Central memory CD4-positive, alpha-beta T cell (primary cell): Measurements from ENCODE around the gene IQCM.

ENCODE experiments used
- DNase-seq: peaks from one replicate; pipeline ENCODE4 v3.0.0; 2022
- total RNA-seq, 3 experiments: gene quantifications; one replicate each; lab custom pipeline; 2026; lab: John Stamatoyannopoulos, UW

The IQCM gene
- total RNA-seq = 0 to 0.04 (median 0) reads per million in 3 experiments

DNA sequence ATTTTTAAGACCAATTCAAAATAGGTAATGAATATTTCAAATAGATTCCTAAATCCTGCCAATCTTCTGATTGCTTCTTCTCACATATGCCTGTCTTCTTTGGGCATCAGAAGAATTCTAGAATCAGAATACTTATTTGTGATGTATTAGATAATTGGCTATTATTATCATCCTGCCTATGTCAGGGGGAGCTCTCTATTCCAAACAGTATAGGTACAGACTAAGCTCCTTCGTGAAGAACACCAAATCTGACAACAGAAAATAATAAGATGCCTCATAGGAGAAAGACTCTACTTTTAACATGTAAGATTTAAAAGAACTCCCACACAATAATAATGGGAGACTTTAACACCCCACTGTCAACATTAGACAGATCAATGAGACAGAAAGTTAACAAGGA lies at the start of gene IQCM:
TSS of gene IQCM (minus strand) at position 101 of the 400 bp plus-strand sequence. CDS start 73,152 bp downstream, outside the sequence.
- DNase-seq = no peak

DNA sequence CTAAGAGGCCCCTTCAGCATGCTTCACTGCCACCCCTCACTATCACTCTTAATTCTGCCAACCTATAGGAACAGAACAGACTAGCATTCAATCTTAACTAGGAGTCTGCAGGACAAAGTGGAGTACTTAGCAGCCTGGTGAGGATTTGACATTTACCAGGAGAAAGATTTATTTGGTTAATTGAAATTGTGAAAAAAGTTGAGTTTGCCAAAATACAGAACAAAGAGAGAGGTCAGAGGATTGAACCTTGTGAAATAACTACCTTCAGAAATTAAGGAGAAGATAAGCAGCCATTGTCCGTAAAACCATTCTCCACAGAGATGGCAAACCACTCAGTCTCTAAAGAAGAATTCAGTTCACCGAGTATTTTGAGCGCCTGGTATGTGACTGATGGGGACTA lies 41.8 kb upstream of the IQCM start:
- DNase-seq = no peak

- DNase-seq = no peak
Measured at GRCh38 chr4:149845743-149846142, 30.1 kb upstream of the IQCM start.

DNA sequence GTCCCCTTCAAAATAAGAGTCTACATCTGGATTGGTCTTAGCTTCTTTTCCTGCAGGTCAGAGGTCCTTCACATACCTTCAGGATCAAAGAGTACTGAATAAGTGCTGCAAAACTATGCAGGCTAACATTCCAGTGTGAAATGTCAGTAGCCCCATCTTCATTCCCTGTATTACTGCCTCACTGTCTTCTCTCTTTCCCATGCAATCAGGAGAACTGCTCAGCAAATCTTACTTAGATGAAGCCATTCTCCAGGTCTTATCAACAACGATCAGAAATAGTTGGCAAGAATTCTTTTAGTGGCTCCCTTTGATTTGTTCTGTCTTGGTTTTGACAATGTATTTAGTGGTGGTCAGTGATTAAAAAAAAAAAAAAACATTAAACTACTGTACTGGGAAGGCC lies 26.0 kb upstream of the IQCM start:
- DNase-seq = no peak

DNA sequence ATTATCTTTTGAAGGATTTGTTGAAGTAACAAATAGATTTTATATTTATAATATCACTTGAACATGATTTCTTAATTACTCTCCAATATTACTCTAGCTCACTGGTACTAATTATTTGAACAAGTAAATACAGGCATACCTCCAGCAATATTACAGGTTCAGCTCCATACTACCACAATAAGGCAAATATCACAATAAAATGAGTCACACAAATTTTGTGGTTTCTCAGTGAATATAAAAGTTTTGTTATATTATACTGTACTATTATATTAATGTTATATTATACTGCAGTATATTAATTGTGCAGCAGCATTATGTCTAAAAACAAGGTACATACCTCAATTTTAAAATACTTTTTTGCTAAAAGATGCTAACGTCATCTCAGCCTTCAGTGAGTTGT lies 22.4 kb upstream of the IQCM start:
- no peak for DNase-seq

- no peak for DNase-seq
Measured at GRCh38 chr4:149836546-149836945, 20.9 kb upstream of the IQCM start.

DNA sequence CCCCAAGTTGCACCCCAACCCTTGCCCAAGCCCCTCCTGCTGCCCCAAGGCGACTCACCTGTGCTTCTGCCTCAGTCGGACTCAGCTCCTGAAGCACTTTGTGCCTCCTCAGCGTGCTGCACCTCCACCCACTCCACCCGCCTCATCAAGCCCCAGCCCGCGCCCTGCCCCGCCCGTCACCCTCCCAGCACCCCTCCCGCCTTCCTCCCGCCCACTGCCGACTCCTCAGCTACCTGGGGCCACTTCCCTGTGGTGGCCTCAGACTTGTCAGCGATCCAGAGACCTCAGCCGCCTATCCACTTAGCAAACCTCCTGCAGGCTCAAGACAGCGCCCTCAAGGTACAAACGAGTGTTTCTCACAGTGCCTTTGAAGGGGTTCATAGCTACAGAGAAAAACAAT lies 19.6 kb upstream of the IQCM start:
- DNase-seq = no peak

GRCh38 chr4:149831656-149832208 lies 16.1 kb upstream of the IQCM start:
- no peak for DNase-seq

DNA sequence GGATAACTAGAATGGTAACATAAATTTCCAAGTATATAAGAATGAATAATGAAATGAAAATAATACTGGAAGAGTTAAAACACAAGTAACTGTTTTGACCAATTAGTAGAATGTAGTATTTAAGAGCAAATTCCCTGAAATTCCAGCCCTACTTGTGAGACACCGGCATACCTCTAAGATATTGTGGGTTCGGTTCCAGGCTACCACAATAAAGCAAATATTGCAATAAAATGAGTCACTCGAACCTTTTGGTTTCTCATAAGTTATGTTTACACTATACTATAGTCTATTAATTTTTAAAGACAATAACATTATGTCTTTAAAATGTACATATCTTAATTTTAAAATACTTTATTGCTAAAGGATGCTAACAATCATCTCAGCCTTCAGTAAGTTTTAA lies 15.2 kb upstream of the IQCM start:
- no peak for DNase-seq

- DNase-seq = no peak
Measured at GRCh38 chr4:149825336-149825735, 9.7 kb upstream of the IQCM start.

DNA sequence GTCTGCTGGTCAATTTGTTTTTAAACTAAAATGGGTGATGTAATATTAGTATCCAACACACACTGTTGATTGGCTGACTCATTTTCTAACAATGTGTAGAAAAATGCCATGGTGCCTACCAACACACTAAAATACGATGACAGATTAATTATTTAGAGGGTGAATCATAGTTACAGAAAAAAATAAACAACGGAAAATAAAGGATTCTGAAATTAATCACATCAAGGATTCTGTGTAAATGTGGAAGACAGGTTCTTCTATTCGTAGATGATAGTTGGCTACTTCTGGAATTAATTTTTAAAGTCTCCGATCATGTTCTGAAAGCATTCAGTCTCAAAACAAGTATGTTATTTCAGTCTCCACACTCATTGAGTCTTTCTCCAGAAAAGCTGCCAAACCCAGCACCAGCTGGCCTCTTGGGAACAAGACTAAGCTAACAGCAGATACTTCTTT lies 8.2 kb upstream of the IQCM start:
- DNase-seq = no peak

- no peak for DNase-seq
Measured at GRCh38 chr4:149801416-149801815, 14.2 kb downstream of the IQCM start.

GRCh38 chr4:149799546-149799945 lies 16.1 kb downstream of the IQCM start:
- DNase-seq = no peak

- no peak for DNase-seq
Measured at GRCh38 chr4:149796381-149796780, 19.3 kb downstream of the IQCM start.

DNA sequence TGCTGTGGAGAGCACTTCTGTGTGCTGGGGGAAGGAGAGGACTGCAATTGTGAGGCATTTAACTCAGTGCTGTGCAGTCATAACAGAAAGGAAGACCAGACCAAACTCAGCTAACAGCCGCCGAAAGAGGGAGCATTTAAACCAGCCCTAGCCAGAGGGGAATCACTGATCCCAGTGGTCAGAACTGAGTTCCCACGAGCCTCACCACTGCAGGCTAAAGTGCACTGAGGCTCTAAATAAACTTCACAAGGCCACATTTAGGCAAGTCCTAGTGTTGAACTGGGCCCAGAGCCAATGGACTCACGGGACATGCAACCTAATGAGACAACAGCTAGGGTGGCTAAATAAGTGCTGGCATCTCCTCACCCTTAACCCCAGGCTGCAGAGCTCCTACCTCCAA lies 20.4 kb downstream of the IQCM start:
- DNase-seq = no peak

DNA sequence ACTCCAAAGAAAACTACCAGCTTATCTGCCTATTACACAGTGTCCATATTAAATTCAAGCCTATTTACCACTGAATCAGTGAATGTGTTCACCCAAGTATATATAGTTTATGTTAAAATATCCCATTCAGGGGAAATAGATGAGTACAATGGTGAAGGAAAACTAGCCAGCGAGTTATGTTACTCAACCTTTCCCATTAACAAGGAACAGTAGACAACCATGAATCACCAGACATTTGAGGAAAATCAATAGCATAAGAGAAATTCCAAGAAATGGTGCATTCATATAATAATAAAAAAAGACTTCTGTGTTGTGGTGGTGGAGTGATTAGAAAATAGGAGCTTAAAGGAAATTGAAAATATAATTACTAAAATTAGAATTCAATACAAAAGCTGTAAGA lies 21.3 kb downstream of the IQCM start:
- no peak for DNase-seq

- no peak for DNase-seq
Measured at GRCh38 chr4:149793459-149793858, 22.2 kb downstream of the IQCM start.

GRCh38 chr4:149791851-149792250 lies 23.8 kb downstream of the IQCM start:
- DNase-seq = no peak

DNA sequence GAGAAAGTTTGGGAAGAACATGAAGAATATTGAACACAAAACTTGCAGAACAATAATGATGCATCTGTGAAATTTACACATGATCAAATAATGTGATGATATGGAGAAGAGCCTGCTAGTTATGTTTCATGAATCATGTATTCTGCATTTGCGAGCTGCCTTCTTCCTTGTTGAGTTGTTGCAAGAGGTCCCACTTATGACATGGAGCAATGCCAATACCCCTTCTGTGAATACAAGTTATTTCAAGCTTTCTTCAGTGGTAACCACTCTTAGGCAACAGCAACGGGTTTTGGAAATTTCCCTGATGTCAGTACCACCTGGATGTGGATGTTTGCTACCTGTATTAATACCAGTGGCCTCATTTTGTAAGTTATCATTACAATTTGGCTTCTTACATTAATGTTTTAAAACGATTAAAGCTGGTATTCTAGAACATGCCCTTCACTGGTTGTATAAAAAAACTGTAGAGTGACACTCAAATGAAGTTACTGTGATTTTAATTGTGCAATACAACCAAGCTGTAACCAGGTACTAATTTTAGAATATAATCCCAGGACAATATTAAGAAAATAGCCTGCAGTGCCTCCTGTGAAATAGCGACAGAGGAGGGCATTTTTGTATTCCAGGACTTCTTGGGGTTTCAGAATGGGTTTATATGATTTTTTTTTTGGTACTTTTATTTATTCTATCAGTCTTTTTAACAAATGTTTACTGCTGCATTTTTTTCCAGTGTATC lies 25.3 kb downstream of the IQCM start:
- no peak for DNase-seq

DNA sequence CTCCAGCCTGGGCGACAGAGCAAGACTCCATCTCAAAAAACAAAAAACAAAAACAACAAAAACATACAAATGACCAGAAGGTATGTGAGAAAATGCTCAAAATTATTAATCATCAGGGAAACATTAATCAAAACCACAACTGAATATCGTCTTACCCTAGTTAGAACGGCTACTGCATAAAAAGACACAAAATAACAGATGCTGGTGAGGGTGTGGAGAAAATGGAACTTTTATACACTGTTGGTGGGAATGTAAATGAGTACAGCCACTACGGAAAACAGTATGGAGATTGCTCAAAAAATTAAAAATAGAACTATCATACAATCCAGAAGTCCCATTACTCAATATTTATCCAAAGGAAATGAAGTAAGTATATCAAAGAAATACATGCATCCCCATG lies 27.3 kb downstream of the IQCM start:
- no peak for DNase-seq

GRCh38 chr4:149785696-149786431 lies 29.8 kb downstream of the IQCM start:
- DNase-seq = no peak

- no peak for DNase-seq
Measured at GRCh38 chr4:149784018-149784417, 31.6 kb downstream of the IQCM start.

DNA sequence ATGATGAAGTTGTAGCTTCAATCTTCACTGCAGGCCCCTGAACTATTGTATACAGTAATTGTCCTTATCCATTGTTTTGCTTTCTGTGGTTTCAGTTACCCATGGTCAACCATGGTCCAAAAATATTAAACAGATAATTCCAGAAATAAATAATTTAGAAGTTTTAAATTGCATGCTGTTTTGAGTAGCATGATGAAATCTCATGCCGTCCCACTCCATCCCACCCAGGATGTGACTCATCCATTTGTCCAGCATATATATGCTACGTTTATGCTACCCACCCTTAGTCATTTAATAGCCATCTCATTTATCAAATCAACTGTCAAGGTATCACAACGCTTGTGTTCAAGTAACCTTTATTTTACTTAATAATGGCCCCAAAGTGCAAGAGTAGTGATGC lies 34.5 kb downstream of the IQCM start:
- no peak for DNase-seq

DNA sequence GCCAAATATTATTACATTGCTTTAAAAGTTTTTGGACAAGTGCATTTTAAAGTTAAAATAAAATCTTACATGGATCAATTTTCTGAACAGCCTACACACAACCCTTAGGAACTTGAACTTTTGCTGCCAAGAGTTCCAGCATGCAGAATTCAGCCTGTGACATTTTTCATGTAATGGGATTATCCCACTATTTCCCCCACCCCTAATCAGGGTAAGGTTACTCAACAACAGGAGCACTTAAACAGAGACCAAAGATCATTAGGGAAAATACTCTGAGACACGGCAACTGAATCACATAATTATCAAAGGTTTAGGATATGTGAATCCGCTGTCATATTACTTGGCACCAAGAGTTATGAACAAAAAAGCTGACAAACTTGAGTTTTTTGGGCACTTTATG lies 47.2 kb downstream of the IQCM start:
- DNase-seq = no peak
